Heart left ventricle (tissue), 13 donors: ENCODE measurements around the gene WNK2.

Source experiments
- CTCF ChIP-seq, 12 donors: fragments of 200-600 bp; sonication (generic) in 4 of 12; IDR thresholded peaks; one replicate each; pipeline versions ENCODE4 v1.5.0 to v1.8.0; 2018 to 2022; ENCODE audit warnings: antibody characterized with exemption in 12 of 12, mild to moderate bottlenecking in 5 of 12
- POLR2A ChIP-seq, 2 donors: fragments of 450-650 bp; IDR thresholded peaks; one replicate each; pipeline ENCODE4 v1.6.1; 2017; ENCODE audit warnings: antibody characterized with exemption in 2 of 2, mild to moderate bottlenecking in 2 of 2, moderate library complexity in 2 of 2
- donor health status: ischemic (EF 13 %, LVEDD 7.1; RV severe dilation, severe dysfunction).
- donor health status: DM: no; HTN: yes; CAD: no.
- donor health status: DM: no; HTN: no; CAD: no.
- donor health status: ischemic (EF 25% LVEDD 6.9; RV normal size, moderate dysfunction).
- donor health status: ischemic (EF 25% LVEDD 5.7; RV mildly dilated, moderate dysfunction).
- donor health status: ischemic (EF 35%, LVEDD 5.7; RV mildly dilated, moderate dysfunction).
- donor health status: nonischemic (EF 11% LVEDD 7.7; RV severe dilation, severe dysfunction).
- donor health status: DM: yes; HTN: yes; CAD: no.
- donor health status: PGD.
- donor health status: ischemic (EF 29% LVEDD 5.4; RV normal size, mild dysfunction).
- donor health status: nonischemic (EF 23%, LVEDD 6.1; RV moderate dilation, normal function).

DNA sequence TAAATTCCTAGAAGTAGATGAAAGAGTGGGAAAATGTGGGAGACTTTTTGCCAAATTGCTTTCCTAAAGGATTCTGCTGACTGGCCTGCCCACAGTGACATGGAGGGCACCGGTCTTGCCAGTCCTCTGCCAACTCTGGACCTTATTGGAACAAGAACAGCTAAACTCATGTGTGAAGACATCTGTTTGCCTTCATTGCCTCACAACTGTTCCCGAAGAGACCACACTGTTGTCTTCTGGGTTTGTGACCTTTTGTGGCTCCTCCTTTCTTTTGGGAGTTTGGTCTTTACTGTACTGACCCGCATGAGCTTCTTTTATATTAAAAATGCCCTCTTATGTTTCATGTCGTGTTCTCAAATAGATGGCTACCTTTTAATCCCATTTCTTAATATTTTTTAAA, 16.1 kb upstream of the WNK2 start:
- TF ChIP-seq CTCF (IDR thresholded peaks at IDR 0.05) (no peak), POLR2A (IDR thresholded peaks at IDR 0.05) (no peak)
